Brain microvascular endothelial cell (primary cell): ENCODE results near the gene MBD2.
A peak's percentile ranks its signal among the peaks of the same experiment; 100 is the strongest.

Experiments
- DNase-seq: peaks from one replicate; pipeline ENCODE4 v3.0.0-alpha.2; 2020
- H3K27ac ChIP-seq: fragments of 250-450 bp; sonication (Bioruptor Pico); 2 replicates; pipeline ENCODE4 v1.5.1; 2020; ENCODE audit warnings: mild to moderate bottlenecking, moderate library complexity
- H3K27me3 ChIP-seq: fragments of 250-450 bp; sonication (Bioruptor Pico); replicated peaks from 2 replicates; pipeline ENCODE4 v1.5.1; 2020; ENCODE audit warnings: mild to moderate bottlenecking
- H3K36me3 ChIP-seq: fragments of 250-450 bp; sonication (Bioruptor Pico); replicated peaks from 2 replicates; pipeline ENCODE4 v1.5.1; 2020; ENCODE audit warnings: mild to moderate bottlenecking
- H3K4me3 ChIP-seq: 2 replicates; pipeline ENCODE4 v1.5.1; 2011; ENCODE audit warnings: low read depth, mild to moderate bottlenecking, control low read depth, low read length, moderate library complexity
- CTCF ChIP-seq: IDR thresholded peaks from 2 replicates; pipeline ENCODE4 v1.5.1; 2011; ENCODE audit warnings: low read depth, mild to moderate bottlenecking, moderate library complexity, low read length, control low read depth, inconsistent platforms; ENCODE audit errors: missing control alignments
- in situ Hi-C: cut with HindIII; loops from 2 replicates; pipeline ENCODE4 v1.10.0; 2017; ENCODE audit warnings: low sequenced_read_pairs, low pct_ligation_motif_present

Gene MBD2

GRCh38 chr18:54233228-54233625, 8.8 kb upstream of the MBD2 start:
- Histone ChIP-seq H3K27ac (no peak overlapping the region), H3K4me3 (no peak overlapping the region), H3K27me3 (no peaks in the 10 kb centered on the region), H3K36me3 (no peaks in the 10 kb centered on the region)
- in situ Hi-C loops, result no loop called here
- TF ChIP-seq CTCF, result no peak
- no peak for DNase-seq

- Histone ChIP-seq H3K4me3 (no peak overlapping the region), H3K36me3 (no peaks in the 10 kb centered on the region), H3K27me3 (no peaks in the 10 kb centered on the region), H3K27ac (no peak overlapping the region)
- DNase-seq, result no peak
- TF ChIP-seq CTCF, result no peak
- in situ Hi-C loops, result no loop called here
Measured at GRCh38 chr18:54232485-54233227, 8.2 kb upstream of the MBD2 start.

- H3K27ac ChIP-seq, result no peak overlapping the region
- no peaks in the 10 kb centered on the region for H3K36me3 ChIP-seq
- TF ChIP-seq CTCF, result no peak
- in situ Hi-C loops, result no loop called here
- no peaks in the 10 kb centered on the region for H3K27me3 ChIP-seq
- H3K4me3 ChIP-seq, result no peak overlapping the region
- DNase-seq, result no peak
Measured at GRCh38 chr18:54229421-54230059, 5.1 kb upstream of the MBD2 start.

GRCh38 chr18:54228364-54228763, 3.9 kb upstream of the MBD2 start:
- no peak for TF ChIP-seq CTCF
- DNase-seq, result no peak
- Histone ChIP-seq H3K36me3 (no peaks in the 10 kb centered on the region), H3K27ac (no peak overlapping the region), H3K4me3 (no peak overlapping the region), H3K27me3 (no peaks in the 10 kb centered on the region)
- in situ Hi-C loops, result no loop called here

DNA sequence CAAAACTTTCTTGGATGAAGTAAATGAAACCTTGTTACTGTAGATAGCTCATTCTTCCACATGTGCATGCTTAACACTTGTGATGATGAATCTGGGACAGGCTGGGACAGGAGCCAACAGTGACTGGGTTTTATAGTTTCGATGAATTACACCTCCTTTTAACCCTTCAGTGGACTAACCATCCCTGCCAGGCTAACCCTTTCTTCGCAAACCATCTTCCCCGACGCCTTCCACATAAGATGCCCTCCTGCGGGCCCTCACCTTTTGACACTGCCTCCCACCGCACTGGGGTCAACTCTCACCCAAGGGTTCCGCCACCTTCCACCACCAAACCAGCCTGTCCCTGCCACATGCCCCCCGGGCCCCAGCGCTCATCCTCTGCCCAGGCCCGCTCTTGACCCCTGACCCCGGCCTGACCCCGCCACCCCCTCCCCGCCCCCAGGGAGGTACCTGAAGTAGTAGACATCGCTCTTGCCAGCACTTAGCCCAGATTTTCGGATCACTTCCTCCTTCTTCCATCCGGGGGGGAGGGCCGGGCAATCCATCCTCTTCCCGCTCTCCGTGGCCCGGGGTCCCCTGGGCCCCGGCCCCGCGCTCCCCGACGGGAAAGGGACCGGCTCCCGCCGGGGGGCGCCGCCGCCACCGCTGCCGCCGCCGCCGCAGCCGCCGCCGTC, 764 bp downstream of the MBD2 start:
- TF ChIP-seq CTCF, result no peak
- in situ Hi-C loops, result no loop called here
- DNase-seq, result peak; percentile 90

More for the DNA sequence above, 764 bp downstream of the MBD2 start:
- H3K27me3 ChIP-seq, result no peaks in the 10 kb centered on the region
- peak overlapping the region; percentile 49 for H3K27ac ChIP-seq
- H3K36me3 ChIP-seq, result no peaks in the 10 kb centered on the region
- H3K4me3 ChIP-seq, result peak overlapping the region; percentile 80
